Neural cell (in vitro differentiated cells): Measurements from ENCODE around the gene TAOK3. TPM values are rescaled to one million over a fixed set of nuclear protein-coding genes. Genes with fewer than 3 reads are reported as not detected.

Source experiments
- H2AFZ ChIP-seq: fragments of 200-600, 300-800 bp; sonication (generic), shearing (Covaris generic); 2 replicates; pipeline ENCODE4 v1.6.0; 2014; ENCODE audit warnings: low read depth, mild to moderate bottlenecking, antibody characterized with exemption, low read length, moderate library complexity
- H3F3A ChIP-seq: fragments of 200-600 bp; shearing (Covaris generic); 2 replicates; pipeline ENCODE4 v1.6.1; 2016; ENCODE audit warnings: mild to moderate bottlenecking, moderate library complexity, mixed read lengths, antibody characterized with exemption, low read length; ENCODE audit not compliant: insufficient read depth, poor library complexity, severe bottlenecking
- H3K27ac ChIP-seq: fragments of 200-600, 300-800 bp; sonication (generic), shearing (Covaris generic); 2 replicates; pipeline ENCODE4 v1.5.1; 2014; ENCODE audit warnings: mild to moderate bottlenecking, low read length, moderate library complexity
- H3K27me3 ChIP-seq: fragments of 300-800, 200-600 bp; sonication (generic), shearing (Covaris generic); 2 replicates; pipeline ENCODE4 v1.6.0; 2014; ENCODE audit warnings: mild to moderate bottlenecking, low read depth, low read length, moderate library complexity; ENCODE audit not compliant: insufficient read depth
- H3K36me3 ChIP-seq: fragments of 300-800, 200-600 bp; sonication (generic), shearing (Covaris generic); 2 replicates; pipeline ENCODE4 v1.5.1; 2014; ENCODE audit warnings: mild to moderate bottlenecking, antibody characterized with exemption, low read length, moderate library complexity; ENCODE audit not compliant: insufficient read depth
- H3K4me2 ChIP-seq: fragments of 300-800, 200-600 bp; sonication (generic), shearing (Covaris generic); 2 replicates; pipeline ENCODE4 v1.6.0; 2014; ENCODE audit warnings: mild to moderate bottlenecking, low read length
- H3K4me3 ChIP-seq: fragments of 300-800, 200-600 bp; sonication (generic), shearing (Covaris generic); 2 replicates; pipeline ENCODE4 v1.5.1; 2014; ENCODE audit warnings: mild to moderate bottlenecking, low read length, moderate library complexity
- H3K79me2 ChIP-seq: fragments of 200-600 bp; shearing (Covaris generic); replicated peaks from 2 replicates; pipeline ENCODE4 v1.6.0; 2014; ENCODE audit warnings: mild to moderate bottlenecking, low read length, moderate library complexity; ENCODE audit not compliant: insufficient read depth
- H3K9ac ChIP-seq: fragments of 300-800, 200-600 bp; sonication (generic), shearing (Covaris generic); 2 replicates; pipeline ENCODE4 v1.6.1; 2016; ENCODE audit warnings: mild to moderate bottlenecking, low read length, mixed read lengths
- H3K9me2 ChIP-seq: fragments of 200-600 bp; shearing (Covaris generic); 2 replicates; pipeline ENCODE4 v1.6.1; 2016; ENCODE audit warnings: mild to moderate bottlenecking, low read length, mixed read lengths; ENCODE audit not compliant: insufficient read depth
- H3K9me3 ChIP-seq: fragments of 200-600, 300-800 bp; sonication (generic), shearing (Covaris generic); 2 replicates; pipeline ENCODE4 v1.6.1; 2016; ENCODE audit warnings: mild to moderate bottlenecking, mixed run types, low read length, moderate library complexity, mixed read lengths
- H4K20me1 ChIP-seq: fragments of 200-600 bp; shearing (Covaris generic); 2 replicates; pipeline ENCODE4 v1.6.1; 2016; ENCODE audit warnings: mild to moderate bottlenecking, mixed run types; ENCODE audit not compliant: insufficient read depth
- CTCF ChIP-seq: fragments of 450-650 bp; IDR thresholded peaks from 2 replicates; pipeline ENCODE4 v1.5.1; 2014; ENCODE audit warnings: antibody characterized with exemption, mild to moderate bottlenecking, moderate library complexity; ENCODE audit not compliant: poor library complexity, severe bottlenecking
- EP300 ChIP-seq: fragments of 450-650 bp; conservative IDR thresholded peaks from 2 replicates; pipeline ENCODE4 v1.6.1; 2014; ENCODE audit warnings: antibody characterized with exemption, mild to moderate bottlenecking, moderate library complexity; ENCODE audit not compliant: poor library complexity, severe bottlenecking
- EZH2 ChIP-seq: fragments of 200-600, 300-800 bp; shearing (Covaris generic), sonication (generic); IDR thresholded peaks from 2 replicates; pipeline ENCODE4 v1.6.1; 2014; ENCODE audit warnings: antibody characterized with exemption, low read length, borderline replicate concordance, mild to moderate bottlenecking; ENCODE audit not compliant: insufficient read depth, poor library complexity, severe bottlenecking
- MXI1 ChIP-seq: fragments of 450-650 bp; conservative IDR thresholded peaks from 2 replicates; pipeline ENCODE4 v1.6.1; 2014; ENCODE audit warnings: antibody characterized with exemption, mild to moderate bottlenecking; ENCODE audit not compliant: poor library complexity, severe bottlenecking
- POLR2AphosphoS5 ChIP-seq: IDR thresholded peaks from 2 replicates; pipeline ENCODE4 v1.6.1; 2012
- RAD21 ChIP-seq: fragments of 450-650 bp; conservative IDR thresholded peaks from 2 replicates; pipeline ENCODE4 v1.6.1; 2014; ENCODE audit warnings: antibody characterized with exemption, mild to moderate bottlenecking, moderate library complexity
- REST ChIP-seq: IDR thresholded peaks from 2 replicates; pipeline ENCODE4 v1.6.1; 2012; ENCODE audit warnings: borderline replicate concordance
- SMC3 ChIP-seq: fragments of 450-650 bp; conservative IDR thresholded peaks from 2 replicates; pipeline ENCODE4 v1.6.1; 2014; ENCODE audit warnings: antibody characterized with exemption, mild to moderate bottlenecking, moderate library complexity; ENCODE audit not compliant: poor library complexity
- TAF1 ChIP-seq: IDR thresholded peaks from 2 replicates; pipeline ENCODE4 v1.6.1; 2012; ENCODE audit warnings: low read depth
- polyA plus RNA-seq: library from polyadenylated mRNA; depleted of rRNA; stranded (reverse); fragments of >200 nt; gene quantifications from 2 replicates; pipeline ENCODE4 v1.2.3, GENCODE V29; 2014

The TAOK3 gene
- polyA plus RNA-seq, 1 donor from 2014 or later = 148 TPM

GRCh38 chr12:118317729-118318128 lies 55.0 kb downstream of the TAOK3 start:
- H3K27ac ChIP-seq = no peak overlapping the region
- no peak for TF ChIP-seq EZH2
- no peak for TF ChIP-seq EP300
- TF ChIP-seq SMC3 = no peak
- TF ChIP-seq REST = no peak
- no peak for TF ChIP-seq POLR2AphosphoS5
- no peak for TF ChIP-seq TAF1
- H3K9ac ChIP-seq = no peak overlapping the region
- no peaks in the 10 kb centered on the region for H3K9me3 ChIP-seq
- no peaks in the 10 kb centered on the region for H3K9me2 ChIP-seq
- no peaks in the 10 kb centered on the region for H4K20me1 ChIP-seq
- no peaks in the 10 kb centered on the region for H3K36me3 ChIP-seq
- no peaks in the 10 kb centered on the region for H3F3A ChIP-seq
- H3K27me3 ChIP-seq = no peaks in the 10 kb centered on the region
- H2AFZ ChIP-seq = no peak overlapping the region
- H3K4me2 ChIP-seq = no peak overlapping the region
- H3K4me3 ChIP-seq = no peak overlapping the region
- no peaks in the 10 kb centered on the region for H3K79me2 ChIP-seq

GRCh38 chr12:118315821-118316220 lies 56.9 kb downstream of the TAOK3 start:
- H3K4me2 ChIP-seq = no peak overlapping the region
- H3K9me2 ChIP-seq = no peaks in the 10 kb centered on the region
- H2AFZ ChIP-seq = no peak overlapping the region
- H3K4me3 ChIP-seq = no peak overlapping the region
- no peak overlapping the region for H3K9ac ChIP-seq
- no peaks in the 10 kb centered on the region for H4K20me1 ChIP-seq
- no peaks in the 10 kb centered on the region for H3K36me3 ChIP-seq
- no peak for TF ChIP-seq RAD21
- TF ChIP-seq TAF1 = no peak
- TF ChIP-seq EP300 = no peak
- no peak for TF ChIP-seq CTCF
- no peak for TF ChIP-seq REST
- TF ChIP-seq EZH2 = no peak
- TF ChIP-seq MXI1 = no peak
- TF ChIP-seq SMC3 = no peak
- TF ChIP-seq POLR2AphosphoS5 = no peak
- no peaks in the 10 kb centered on the region for H3F3A ChIP-seq
- no peaks in the 10 kb centered on the region for H3K27me3 ChIP-seq
- H3K27ac ChIP-seq = no peak overlapping the region
- H3K9me3 ChIP-seq = no peaks in the 10 kb centered on the region
- H3K79me2 ChIP-seq = no peaks in the 10 kb centered on the region
